SK-N-SH (cell line): Measurements from ENCODE around the gene PARP11.

Experiments used
- CHD2 ChIP-seq: fragments of 150-350 bp; IDR thresholded peaks from 2 replicates; pipeline ENCODE4 v1.6.1; 2018; ENCODE audit warnings: low read length; ENCODE audit not compliant: partially characterized antibody
- CTCF ChIP-seq: fragments of 200-600 bp; sonication (generic); IDR thresholded peaks from 2 replicates; pipeline ENCODE4 v1.6.1; 2017; ENCODE audit warnings: antibody characterized with exemption, mild to moderate bottlenecking, moderate library complexity
- GABPA ChIP-seq: IDR thresholded peaks from 2 replicates; pipeline ENCODE4 v1.4.0; 2012; ENCODE audit warnings: low read depth, mild to moderate bottlenecking
- GATA2 ChIP-seq: sonication (generic); formaldehyde crosslinking; IDR thresholded peaks from 2 replicates; pipeline ENCODE4 v1.5.0; 2020; ENCODE audit warnings: mild to moderate bottlenecking, missing genetic modification reagents
- MAX ChIP-seq: IDR thresholded peaks from 2 replicates; pipeline ENCODE4 v1.4.0; 2012; ENCODE audit warnings: low read depth
- NFIC ChIP-seq: IDR thresholded peaks from 2 replicates; pipeline ENCODE4 v1.4.0; 2012; ENCODE audit warnings: borderline replicate concordance
- REST ChIP-seq: IDR thresholded peaks from 2 replicates; pipeline ENCODE4 v1.6.1; 2012; ENCODE audit warnings: mild to moderate bottlenecking, low read depth, low read length, moderate library complexity
- SIN3A ChIP-seq: IDR thresholded peaks from 2 replicates; pipeline ENCODE4 v1.6.1; 2012; ENCODE audit warnings: low read depth, mild to moderate bottlenecking, low read length, moderate library complexity, borderline replicate concordance
- SMC3 ChIP-seq: IDR thresholded peaks from 2 replicates; pipeline ENCODE4 v1.6.1; 2012; ENCODE audit warnings: low read depth, low read length, improper control_type of control experiment
- TAF1 ChIP-seq: IDR thresholded peaks from 2 replicates; pipeline ENCODE4 v1.6.1; 2012; ENCODE audit warnings: low read depth, mild to moderate bottlenecking, low read length, moderate library complexity, borderline replicate concordance
- TEAD4 ChIP-seq: IDR thresholded peaks from 2 replicates; pipeline ENCODE4 v1.4.0; 2012; ENCODE audit warnings: mild to moderate bottlenecking, borderline replicate concordance; ENCODE audit not compliant: insufficient read depth
- USF1 ChIP-seq: IDR thresholded peaks from 2 replicates; pipeline ENCODE4 v1.4.0; 2012; ENCODE audit warnings: low read depth, borderline replicate concordance
- USF2 ChIP-seq: fragments of 150-350 bp; IDR thresholded peaks from 2 replicates; pipeline ENCODE4 v1.6.1; 2017; ENCODE audit warnings: antibody characterized with exemption, low read length, low read depth, borderline replicate concordance

GRCh38 chr12:3832738-3833137 is 40.5 kb downstream of the PARP11 start:
- TF ChIP-seq SIN3A (no peak), NFIC (no peak), MAX (no peak), SMC3 (no peak), CTCF (no peak), TEAD4 (no peak), CHD2 (no peak), TAF1 (no peak), GABPA (no peak), GATA2 (CRISPR knock-in tag) (no peak), USF2 (no peak), REST (no peak), USF1 (no peak)
